Mesenchymal stem cell (in vitro differentiated cells and primary cell): ENCODE data around the gene RBM41.
"Not testable (repeated sequence)": the region's sequence is repeated elsewhere in the genome, so short reads cannot be mapped to it uniquely, and the experiment has no call there.

Source experiments
- DNase-seq: peaks from one replicate; pipeline ENCODE4 v3.0.0-alpha.2; 2013
- H2AFZ ChIP-seq: one replicate; pipeline ENCODE4 v1.6.1; 2013; ENCODE audit warnings: low read depth, mild to moderate bottlenecking, control low read depth, inconsistent platforms, low read length, moderate library complexity
- H2AK5ac ChIP-seq: 2 replicates; pipeline ENCODE4 v1.6.1; 2013; ENCODE audit warnings: low read length, moderate library complexity, mild to moderate bottlenecking, inconsistent platforms; ENCODE audit not compliant: severe bottlenecking
- H2BK120ac ChIP-seq: one replicate; pipeline ENCODE4 v1.6.1; 2013; ENCODE audit warnings: low read depth, mild to moderate bottlenecking, inconsistent platforms, low read length, moderate library complexity
- H2BK12ac ChIP-seq, 2 experiments: one replicate each; pipeline ENCODE4 v1.6.1; 2013; ENCODE audit warnings: inconsistent platforms in 2 of 2, low read length in 2 of 2, mild to moderate bottlenecking in 2 of 2, moderate library complexity in 2 of 2, control low read depth in 1 of 2
- H2BK15ac ChIP-seq: one replicate; pipeline ENCODE4 v1.6.1; 2013; ENCODE audit warnings: mild to moderate bottlenecking, low read depth, inconsistent platforms; ENCODE audit not compliant: poor library complexity, severe bottlenecking
- H2BK5ac ChIP-seq: 2 replicates; pipeline ENCODE4 v1.6.1; 2013; ENCODE audit warnings: low read depth, mild to moderate bottlenecking, low read length, control low read depth, inconsistent platforms; ENCODE audit not compliant: poor library complexity, severe bottlenecking
- H3K14ac ChIP-seq, 2 experiments: one replicate each; pipeline ENCODE4 v1.6.1; 2013; ENCODE audit warnings: inconsistent platforms in 2 of 2, low read length in 2 of 2, control low read depth in 1 of 2, mild to moderate bottlenecking in 1 of 2, moderate library complexity in 1 of 2
- H3K18ac ChIP-seq, 2 experiments: one replicate each; pipeline ENCODE4 v1.6.1; 2013; ENCODE audit warnings: inconsistent platforms in 2 of 2, low read length in 2 of 2, control low read depth in 1 of 2, low read depth in 1 of 2, mild to moderate bottlenecking in 1 of 2
- H3K23ac ChIP-seq, 2 experiments: one replicate each; pipeline ENCODE4 v1.6.1; 2013; ENCODE audit warnings: inconsistent platforms in 2 of 2, low read length in 2 of 2, mild to moderate bottlenecking in 2 of 2, moderate library complexity in 2 of 2, control low read depth in 1 of 2
- H3K27ac ChIP-seq: 2 replicates; pipeline ENCODE4 v1.5.1; 2013; ENCODE audit warnings: mild to moderate bottlenecking, moderate library complexity, low read length, control low read depth, inconsistent platforms; ENCODE audit not compliant: poor library complexity, severe bottlenecking
- H3K27me3 ChIP-seq, 2 experiments: 2 replicates each; pipeline versions ENCODE4 v1.6.1 to v1.7.0; 2013; ENCODE audit warnings: low read length in 2 of 2, mild to moderate bottlenecking in 2 of 2, moderate library complexity in 2 of 2, control low read depth in 1 of 2, inconsistent platforms in 1 of 2; ENCODE audit not compliant: control insufficient read depth in 1 of 2, insufficient read depth in 1 of 2
- H3K36me3 ChIP-seq, 2 experiments: 2 replicates each; pipeline versions ENCODE4 v1.6.1 to v1.7.0; 2013; ENCODE audit warnings: low read length in 2 of 2, control low read depth in 1 of 2, inconsistent platforms in 1 of 2, low read depth in 1 of 2, mild to moderate bottlenecking in 1 of 2; ENCODE audit not compliant: insufficient read depth in 2 of 2, control insufficient read depth in 1 of 2
- H3K4ac ChIP-seq, 2 experiments: one replicate each; pipeline ENCODE4 v1.6.1; 2013; ENCODE audit warnings: inconsistent platforms in 2 of 2, low read length in 2 of 2, mild to moderate bottlenecking in 2 of 2, moderate library complexity in 2 of 2, control low read depth in 1 of 2, low read depth in 1 of 2
- H3K4me1 ChIP-seq: 2 replicates; pipeline ENCODE4 v1.6.1; 2013; ENCODE audit warnings: low read depth, low read length, control low read depth; ENCODE audit not compliant: control insufficient read depth, insufficient read depth
- H3K4me2 ChIP-seq: 2 replicates; pipeline ENCODE4 v1.6.1; 2013; ENCODE audit warnings: low read length, mild to moderate bottlenecking, inconsistent platforms; ENCODE audit not compliant: poor library complexity, severe bottlenecking
- H3K4me3 ChIP-seq, 2 experiments: 2 replicates each; pipeline versions ENCODE4 v1.5.1 to v1.7.0; 2013; ENCODE audit warnings: low read length in 2 of 2, mild to moderate bottlenecking in 2 of 2, control low read depth in 1 of 2, low read depth in 1 of 2; ENCODE audit not compliant: insufficient read depth in 1 of 2
- H3K79me1 ChIP-seq: replicated peaks from 2 replicates; pipeline ENCODE4 v1.6.1; 2013; ENCODE audit warnings: mild to moderate bottlenecking, control low read depth, low read length, inconsistent platforms; ENCODE audit not compliant: poor library complexity, severe bottlenecking
- H3K9ac ChIP-seq: 2 replicates; pipeline ENCODE4 v1.7.0; 2013; ENCODE audit warnings: mild to moderate bottlenecking, low read length, moderate library complexity
- H3K9me3 ChIP-seq: 2 replicates; pipeline ENCODE4 v1.7.0; 2013; ENCODE audit warnings: mild to moderate bottlenecking, low read length; ENCODE audit not compliant: control insufficient read depth
- H4K8ac ChIP-seq: one replicate; pipeline ENCODE4 v1.6.1; 2013; ENCODE audit warnings: inconsistent platforms, mild to moderate bottlenecking, low read length, moderate library complexity
- H4K91ac ChIP-seq: one replicate; pipeline ENCODE4 v1.6.1; 2013; ENCODE audit warnings: mild to moderate bottlenecking, low read length, inconsistent platforms
- whole genome bisulfite sequencing: methylation state at CpG from one replicate; pipeline ENCODE4 v1.1.7; 2013; ENCODE audit warnings: mixed read lengths; 5-methylcytosine and 5-hydroxymethylcytosine counted together

Gene RBM41

DNA sequence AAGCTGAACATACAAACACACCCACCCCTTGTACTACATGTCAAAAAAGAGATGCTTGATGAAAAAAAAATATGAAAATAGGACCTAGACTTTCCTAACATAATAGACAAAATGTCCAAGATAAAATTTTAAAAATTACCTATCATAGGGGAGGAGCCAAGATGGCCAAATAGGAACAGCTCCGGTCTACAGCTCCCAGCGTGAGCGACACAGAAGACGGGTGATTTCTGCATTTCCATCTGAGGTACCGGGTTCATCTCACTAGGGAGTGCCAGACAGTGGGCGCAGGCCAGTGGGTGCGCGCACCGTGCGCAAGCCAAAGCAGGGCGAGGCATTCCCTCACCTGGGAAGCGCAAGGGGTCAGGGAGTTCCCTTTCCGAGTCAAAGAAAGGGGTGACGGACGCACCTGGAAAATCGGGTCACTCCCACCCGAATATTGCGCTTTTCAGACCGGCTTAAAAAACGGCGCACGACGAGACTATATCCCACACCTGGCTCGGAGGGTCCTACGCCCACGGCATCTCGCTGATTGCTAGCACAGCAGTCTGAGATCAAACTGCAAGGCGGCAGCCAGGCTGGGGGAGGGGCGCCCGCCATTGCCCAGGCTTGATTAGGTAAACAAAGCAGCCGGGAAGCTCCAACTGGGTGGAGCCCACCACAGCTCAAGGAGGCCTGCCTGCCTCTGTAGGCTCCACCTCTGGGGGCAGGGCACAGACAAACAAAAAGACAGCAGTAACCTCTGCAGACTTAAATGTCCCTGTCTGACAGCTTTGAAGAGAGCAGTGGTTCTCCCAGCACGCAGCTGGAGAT is 37.2 kb upstream of the RBM41 start:
- not testable (repeated sequence) for H3K4me1 ChIP-seq, H3K4ac ChIP-seq, H4K91ac ChIP-seq, H3K23ac ChIP-seq, H2BK12ac ChIP-seq, H2BK5ac ChIP-seq, DNase-seq, H3K4me2 ChIP-seq, H3K18ac ChIP-seq, H3K27me3 ChIP-seq, H2BK120ac ChIP-seq, H3K9ac ChIP-seq, H3K14ac ChIP-seq, H3K36me3 ChIP-seq, H3K9me3 ChIP-seq, H2AK5ac ChIP-seq, H2BK15ac ChIP-seq, H4K8ac ChIP-seq, H3K27ac ChIP-seq, H3K79me1 ChIP-seq, H2AFZ ChIP-seq
- WGBS = 22% methylated on average over 10 of the region's 32 CpGs
- peak overlapping the region in 1 of 2 experiments; percentile 44 for H3K4me3 ChIP-seq

DNA sequence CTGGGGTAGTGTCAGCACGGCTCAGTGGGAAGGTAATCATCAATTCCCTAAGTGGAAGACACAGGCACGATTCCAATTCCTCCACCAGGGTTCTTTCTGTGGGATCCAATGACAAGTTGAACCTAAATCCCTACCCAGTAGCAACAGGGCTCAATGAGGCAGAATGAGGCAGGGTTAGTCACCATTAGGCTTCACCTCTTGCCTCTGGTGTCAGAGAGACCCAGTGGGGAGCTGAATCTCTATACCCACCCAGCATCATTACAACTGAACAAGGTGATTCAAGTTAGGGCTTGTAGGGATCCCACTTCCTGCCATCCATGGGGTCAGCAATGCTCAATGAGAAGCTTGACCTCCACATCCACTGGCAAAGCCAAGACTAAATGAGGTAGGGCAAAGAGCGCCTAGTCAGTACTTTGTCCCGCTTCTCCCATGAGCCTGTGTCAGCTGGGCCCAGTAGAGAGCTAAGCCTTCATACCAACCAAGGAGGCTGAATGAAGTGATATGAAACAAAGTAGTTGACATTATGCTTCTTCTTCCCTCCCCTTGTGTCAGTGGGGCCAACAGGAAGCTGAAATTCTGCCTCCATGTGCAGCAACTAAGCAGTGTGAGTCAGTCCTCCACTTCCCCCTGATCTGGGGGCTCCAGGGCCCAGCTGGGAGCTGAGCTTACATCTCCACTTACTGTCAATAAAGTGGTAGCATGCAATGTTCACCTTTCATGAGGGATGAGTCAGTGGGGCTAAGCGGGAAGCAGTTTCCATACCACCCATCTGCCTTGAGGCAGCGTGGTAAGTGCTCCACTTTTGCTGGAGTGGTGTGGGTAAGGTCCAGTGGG is 36.4 kb upstream of the RBM41 start:
- H3K4me2 ChIP-seq = no peak overlapping the region
- WGBS = 80% methylated on average over 5 of the region's 6 CpGs
- no peak overlapping the region for H3K27ac ChIP-seq
- H2BK120ac ChIP-seq = no peak overlapping the region
- H3K23ac ChIP-seq = no peak overlapping the region
- no peak overlapping the region for H4K8ac ChIP-seq
- no peak overlapping the region for H3K14ac ChIP-seq
- H4K91ac ChIP-seq = no peak overlapping the region
- no peaks in the 10 kb centered on the region for H3K79me1 ChIP-seq
- H3K4me1 ChIP-seq = peaks cover 2% of the 10 kb centered on the region
- no peak overlapping the region for H2BK5ac ChIP-seq
- H3K18ac ChIP-seq = no peak overlapping the region
- no peak overlapping the region for H2BK15ac ChIP-seq
- no peak overlapping the region for H3K4ac ChIP-seq
- no peak overlapping the region for H2AFZ ChIP-seq
- H3K27me3 ChIP-seq = no peaks in the 10 kb centered on the region
- H3K36me3 ChIP-seq = no peaks in the 10 kb centered on the region
- H3K4me3 ChIP-seq = no peak overlapping the region
- DNase-seq = peak; percentile 38
- H3K9ac ChIP-seq = no peak overlapping the region
- no peak overlapping the region for H2AK5ac ChIP-seq
- H2BK12ac ChIP-seq = no peak overlapping the region
- peaks cover 3% of the 10 kb centered on the region for H3K9me3 ChIP-seq

DNA sequence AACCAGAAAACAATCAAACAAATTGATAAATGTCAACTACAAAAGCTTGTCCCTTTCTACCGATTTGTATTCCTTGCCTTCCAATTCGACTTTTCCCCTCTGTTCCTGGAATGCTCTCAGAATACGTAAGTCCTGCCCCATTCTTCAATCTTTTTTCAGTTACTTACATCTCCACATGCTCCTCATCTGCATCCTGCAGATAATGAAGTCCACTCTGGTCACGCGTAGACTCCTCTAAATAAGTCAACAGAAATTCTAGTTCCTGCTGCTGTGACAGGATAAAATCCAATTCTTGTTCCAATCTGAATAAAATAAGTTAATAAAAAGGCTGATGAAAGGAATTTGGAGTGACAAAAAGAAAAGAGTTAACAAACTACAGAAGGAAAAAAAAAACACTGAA is 34.4 kb upstream of the RBM41 start:
- H3K27ac ChIP-seq = no peak overlapping the region
- 98% methylated on average over 5 of the region's 5 CpGs for WGBS
- H2BK15ac ChIP-seq = no peak overlapping the region
- no peak overlapping the region for H2BK5ac ChIP-seq
- H3K4me3 ChIP-seq = no peak overlapping the region
- peaks cover 0 to 2% of the 10 kb centered on the region in 2 experiments for H3K27me3 ChIP-seq
- no peak overlapping the region for H3K4ac ChIP-seq
- no peak overlapping the region for H3K18ac ChIP-seq
- no peak for DNase-seq
- peaks cover 2% of the 10 kb centered on the region for H3K4me1 ChIP-seq
- H4K91ac ChIP-seq = no peak overlapping the region
- no peak overlapping the region for H4K8ac ChIP-seq
- no peaks in the 10 kb centered on the region for H3K36me3 ChIP-seq
- H3K79me1 ChIP-seq = no peaks in the 10 kb centered on the region
- no peak overlapping the region for H2AFZ ChIP-seq
- no peak overlapping the region for H3K4me2 ChIP-seq
- peaks cover 3% of the 10 kb centered on the region for H3K9me3 ChIP-seq
- H3K14ac ChIP-seq = no peak overlapping the region
- H2BK120ac ChIP-seq = no peak overlapping the region
- no peak overlapping the region for H3K9ac ChIP-seq
- no peak overlapping the region for H2AK5ac ChIP-seq
- H2BK12ac ChIP-seq = no peak overlapping the region
- no peak overlapping the region for H3K23ac ChIP-seq

DNA sequence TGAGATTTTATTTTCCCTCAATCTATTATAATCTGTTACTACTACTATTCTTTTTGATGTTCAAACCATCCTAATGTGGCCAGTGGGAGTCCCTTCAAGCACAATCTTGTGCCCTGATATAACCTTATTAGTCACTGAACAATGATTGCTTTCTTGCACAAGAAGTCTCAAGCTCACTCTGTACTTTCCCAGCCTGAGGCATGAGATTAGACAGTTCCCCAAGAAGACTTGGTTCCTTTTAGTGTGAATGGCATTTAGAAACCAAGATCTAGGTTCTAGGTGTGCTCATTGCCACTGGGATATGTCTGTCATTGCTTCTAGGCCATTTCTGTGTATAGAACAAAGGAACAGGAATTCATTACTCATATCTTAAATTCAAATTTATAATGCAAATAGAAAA is 28.0 kb upstream of the RBM41 start:
- Histone ChIP-seq H3K79me1 (no peaks in the 10 kb centered on the region), H3K18ac (no peak overlapping the region), H4K8ac (no peak overlapping the region), H3K9ac (no peak overlapping the region), H2BK15ac (no peak overlapping the region), H3K14ac (no peak overlapping the region), H2BK120ac (no peak overlapping the region), H2BK5ac (no peak overlapping the region), H3K4me2 (no peak overlapping the region), H3K23ac (no peak overlapping the region), H4K91ac (no peak overlapping the region), H3K4ac (no peak overlapping the region), H2AFZ (no peak overlapping the region), H2BK12ac (no peak overlapping the region), H3K4me1 (no peaks in the 10 kb centered on the region), H3K36me3 (no peaks in the 10 kb centered on the region), H2AK5ac (no peak overlapping the region), H3K27me3 (peaks cover 0 to 14% of the 10 kb centered on the region in 2 experiments), H3K4me3 (no peak overlapping the region), H3K9me3 (no peaks in the 10 kb centered on the region), H3K27ac (no peak overlapping the region)
- peak; percentile 38 for DNase-seq
